Activated CD8-positive, alpha-beta memory T cell treated with anti-CD3 and anti-CD28 coated beads, Interleukin-2, amount 50 U/mL, for 1 hour (primary cell): ENCODE results near the gene DENND10.
"Not testable (repeated sequence)": the region's sequence is repeated elsewhere in the genome, so short reads cannot be mapped to it uniquely, and the experiment has no call there.

Experiments used
- DNase-seq: peaks from one replicate; pipeline ENCODE4 v3.0.0-alpha.2; 2020; ENCODE audit errors: extremely low read depth

DENND10 gene

GRCh38 chr10:119132521-119133345 lies 28.8 kb downstream of the DENND10 start:
- no peak for DNase-seq

DNA sequence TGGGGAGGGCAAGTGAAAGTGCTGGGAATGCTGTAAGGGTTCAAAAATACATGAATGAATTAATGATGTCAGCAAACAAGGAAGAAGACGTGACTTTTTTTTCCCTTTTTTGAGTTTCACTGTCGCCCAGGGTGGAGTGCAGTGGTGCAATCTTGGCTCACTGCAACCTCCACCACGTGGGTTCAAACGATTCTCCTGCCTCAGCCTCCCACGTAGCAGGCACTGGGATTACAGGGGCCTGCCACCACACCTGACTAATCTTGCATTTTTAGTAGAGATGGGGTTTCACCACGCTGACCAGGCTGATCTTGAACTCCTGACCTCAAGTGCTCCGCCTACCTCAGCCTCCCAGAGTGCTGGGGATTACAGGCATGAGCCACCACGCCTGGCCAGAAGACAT lies 30.0 kb downstream of the DENND10 start:
- no peak for DNase-seq

DNA sequence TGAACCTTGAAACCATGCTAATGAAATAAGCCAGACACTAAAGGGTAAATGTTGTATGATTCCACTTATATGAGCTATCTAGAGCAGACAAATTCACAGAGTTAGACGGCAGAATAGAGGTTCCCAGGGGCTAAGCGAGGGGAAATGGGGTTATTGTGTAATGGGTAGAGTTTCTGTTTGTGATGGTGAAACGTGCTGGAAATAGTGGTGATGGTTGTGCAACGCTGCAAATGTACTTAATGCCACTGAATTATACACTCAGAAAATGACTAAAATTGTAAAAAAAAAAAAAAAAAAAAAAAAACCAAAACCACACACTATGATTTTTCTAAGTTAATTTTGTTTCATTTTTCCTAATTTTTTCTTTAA lies 31.6 kb downstream of the DENND10 start:
- no peak for DNase-seq

DNA sequence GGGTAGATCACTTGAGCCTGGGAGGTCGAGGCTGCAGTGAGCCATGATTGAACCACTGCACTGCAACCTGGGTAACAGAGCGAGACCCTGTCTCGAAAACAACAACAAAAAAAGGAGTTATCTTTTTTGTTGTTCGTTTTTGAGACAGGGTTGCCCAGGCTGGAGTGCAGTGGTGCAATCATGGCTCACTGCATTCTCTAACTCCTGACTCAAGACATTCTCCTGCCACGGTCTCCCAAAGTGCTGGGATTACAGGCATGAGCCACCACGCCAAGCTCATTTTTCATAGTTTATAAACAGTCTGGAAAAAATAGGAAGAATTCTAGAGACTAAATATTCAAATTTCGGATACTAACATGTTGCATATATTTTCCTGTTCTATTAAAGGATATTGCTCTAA lies 32.2 kb downstream of the DENND10 start:
- no peak for DNase-seq

DNA sequence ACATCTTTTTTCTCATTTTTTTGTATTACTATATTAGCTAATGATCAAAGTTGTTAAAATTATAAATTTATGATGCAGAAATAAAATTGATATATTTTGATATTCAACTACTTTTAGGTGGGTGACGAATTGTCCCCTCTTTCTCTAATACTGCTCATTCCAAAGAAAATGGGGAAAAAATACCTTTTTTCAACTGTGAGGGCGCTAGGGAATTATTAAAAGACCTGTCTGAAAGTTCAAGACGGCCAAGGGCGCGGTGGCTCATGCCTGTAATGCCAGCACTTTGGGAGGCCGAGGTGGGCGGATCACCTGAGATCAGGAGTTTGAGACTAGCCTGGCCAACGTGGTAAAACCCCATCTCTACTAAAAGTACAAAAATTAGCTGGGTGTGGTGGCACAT lies 34.0 kb downstream of the DENND10 start:
- not testable (repeated sequence) for DNase-seq

- no peak for DNase-seq
These were observed 34.7 kb downstream of the DENND10 start for GRCh38 chr10:119138346-119139306.

DNA sequence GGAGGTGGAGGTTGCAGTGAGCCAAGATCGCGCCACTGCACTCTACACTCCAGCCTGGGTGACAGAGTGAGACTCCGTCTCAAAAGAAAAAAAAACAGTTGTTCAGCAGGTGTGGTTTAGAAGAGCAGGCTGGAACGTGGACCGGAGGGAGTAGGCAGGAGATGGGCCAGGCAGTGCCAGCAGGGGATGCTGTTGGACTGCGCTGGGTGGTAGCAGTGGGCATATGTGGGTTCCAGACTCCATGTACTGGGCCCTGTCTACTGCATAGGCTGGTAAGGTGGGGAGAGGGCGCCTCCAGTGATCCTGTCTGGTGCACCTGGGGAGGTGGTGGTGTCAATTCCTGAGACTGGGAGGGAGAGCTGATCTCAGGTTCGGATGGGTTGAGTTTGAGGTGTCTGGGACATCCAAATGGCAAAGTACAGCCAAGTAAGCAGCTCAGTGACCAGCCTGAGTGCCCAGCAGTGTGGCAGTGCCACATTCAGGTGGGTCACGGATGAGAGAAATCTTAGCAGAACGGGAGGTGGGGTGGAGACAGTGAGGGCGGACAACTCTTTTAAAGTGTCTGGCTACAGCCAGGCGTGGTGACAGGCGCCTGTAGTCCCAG lies 35.7 kb downstream of the DENND10 start:
- peak; percentile 7 for DNase-seq

DNA sequence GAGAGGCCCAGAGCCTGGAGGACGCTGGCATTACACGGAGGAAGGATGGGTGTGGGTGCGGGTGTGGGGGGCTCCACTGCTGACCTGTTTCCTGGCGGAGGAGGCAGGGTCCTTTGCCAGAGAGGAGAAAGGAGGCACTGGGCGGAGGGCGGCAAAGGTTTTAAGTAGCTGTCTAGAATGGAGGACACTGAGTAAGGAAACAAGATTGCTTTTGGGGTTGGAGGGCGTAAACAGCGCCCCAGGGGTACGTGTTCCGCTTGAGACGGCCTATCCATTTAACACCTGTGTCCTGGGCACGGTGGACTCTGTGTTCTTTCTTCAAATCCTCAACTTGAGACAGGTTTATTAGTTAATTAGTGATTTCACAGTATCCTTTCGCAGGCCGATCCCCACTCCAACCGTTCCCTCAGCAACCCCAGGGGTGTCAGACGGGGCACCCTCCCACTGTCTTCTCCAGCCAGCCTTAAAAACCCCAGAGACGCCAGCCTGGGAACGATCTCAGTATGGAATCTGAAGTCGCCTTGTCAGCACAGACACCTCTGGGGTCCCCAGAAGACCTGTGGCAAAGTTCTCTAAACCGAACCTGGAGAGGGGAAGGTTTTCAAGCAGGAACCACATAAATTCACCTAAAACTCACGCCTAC lies 36.8 kb downstream of the DENND10 start:
- no peak for DNase-seq

DNA sequence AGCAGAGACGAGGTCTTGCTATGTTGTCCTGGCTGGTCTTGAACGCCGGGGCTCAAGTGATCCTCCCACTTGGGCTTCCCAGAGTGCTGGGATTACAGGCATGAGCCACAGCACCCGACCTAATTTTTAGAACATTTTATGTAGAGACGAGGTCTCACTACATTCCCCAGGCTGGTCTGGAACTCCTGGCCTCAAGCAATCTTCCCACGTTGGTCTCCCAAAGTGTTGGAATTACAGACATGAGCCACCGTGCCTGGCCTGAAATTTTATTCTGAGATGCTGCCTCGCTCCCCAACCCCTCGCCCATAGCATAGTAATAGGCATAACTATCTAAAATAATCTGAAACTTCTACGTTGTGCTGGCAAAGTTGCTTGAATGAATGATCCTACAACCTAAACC lies 39.7 kb downstream of the DENND10 start:
- no peak for DNase-seq

DNA sequence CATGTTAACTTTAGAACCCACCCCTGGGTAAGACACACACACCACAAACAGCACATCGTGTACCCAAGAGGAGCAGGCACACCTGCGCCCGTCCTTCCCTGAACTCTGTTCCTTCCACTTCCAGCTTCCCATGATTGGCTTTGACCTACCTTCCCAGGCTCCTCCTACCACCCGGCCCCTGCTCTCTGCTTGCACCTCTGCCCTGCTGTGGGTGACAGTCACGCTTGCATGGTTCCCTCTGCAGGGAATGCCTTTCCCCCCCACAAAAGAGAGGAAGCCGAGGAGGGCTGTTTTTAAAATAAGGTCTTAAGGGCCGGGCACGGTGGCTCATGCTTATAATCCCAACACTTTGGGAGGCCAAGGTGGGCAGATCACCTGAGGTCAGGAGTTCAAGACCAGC lies 45.2 kb downstream of the DENND10 start:
- DNase-seq, result no peak

GRCh38 chr10:119149729-119150128 lies 45.8 kb downstream of the DENND10 start:
- no peak for DNase-seq

DNA sequence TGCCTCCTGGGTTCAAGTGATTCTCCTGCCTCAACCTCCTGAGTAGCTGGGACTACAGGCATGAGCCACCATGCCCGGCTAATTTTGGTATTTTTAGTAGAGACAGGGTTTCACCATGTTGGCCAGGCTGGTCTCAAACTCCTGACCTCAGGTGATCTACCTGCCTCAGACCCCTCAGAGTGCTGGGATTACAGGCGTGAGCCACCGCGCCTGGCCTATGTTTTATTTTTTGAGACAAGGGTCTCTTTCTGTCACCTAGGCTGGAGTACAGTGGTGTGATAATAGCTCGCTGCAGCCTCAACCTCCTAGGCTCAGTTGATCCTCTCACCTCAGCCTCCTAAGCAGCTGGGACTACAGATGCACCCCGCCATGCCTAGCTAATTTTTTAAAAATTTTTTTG lies 47.7 kb downstream of the DENND10 start:
- DNase-seq, result not testable (repeated sequence)

DNA sequence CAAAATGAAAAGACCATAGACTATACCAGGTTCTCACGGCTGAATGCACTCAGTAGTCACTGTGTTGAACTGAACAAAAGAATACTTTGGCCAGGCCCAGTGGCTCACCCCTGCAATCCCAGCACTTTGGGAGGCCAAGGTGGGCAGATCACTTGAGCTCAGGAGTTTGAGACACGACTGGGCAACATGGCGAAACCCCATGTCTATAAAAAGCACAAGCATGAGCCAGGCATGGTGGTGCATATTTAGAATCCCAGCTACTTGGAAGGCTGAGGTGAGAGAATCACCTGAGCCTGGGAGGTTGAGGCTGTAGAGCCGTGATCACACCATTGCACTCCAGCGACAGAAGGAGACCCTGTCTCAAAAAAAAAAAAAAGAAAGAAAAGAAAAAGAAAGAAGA lies 49.1 kb downstream of the DENND10 start:
- no peak for DNase-seq

GRCh38 chr10:119153661-119154060 lies 49.7 kb downstream of the DENND10 start:
- DNase-seq, result no peak

DNA sequence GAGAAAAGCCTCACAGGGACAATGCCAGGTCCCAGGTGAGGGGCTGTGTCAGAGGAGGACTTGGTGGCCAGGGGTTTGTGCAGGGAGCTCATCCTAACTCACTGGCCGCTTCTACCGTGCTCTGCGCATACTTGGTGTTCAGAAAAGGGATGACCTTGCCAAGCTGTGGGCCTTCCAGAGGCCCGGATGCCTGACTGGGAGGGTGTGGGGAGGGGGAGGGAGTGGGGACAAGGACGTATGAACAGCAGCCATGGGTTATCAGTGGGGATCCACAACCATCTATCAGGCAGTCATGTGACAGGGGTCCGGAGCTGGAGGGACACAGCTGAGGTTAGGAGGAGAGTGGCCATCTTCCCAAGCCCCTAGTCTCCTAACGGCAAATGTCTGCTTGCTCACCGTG lies 55.4 kb downstream of the DENND10 start:
- DNase-seq, result no peak

DNA sequence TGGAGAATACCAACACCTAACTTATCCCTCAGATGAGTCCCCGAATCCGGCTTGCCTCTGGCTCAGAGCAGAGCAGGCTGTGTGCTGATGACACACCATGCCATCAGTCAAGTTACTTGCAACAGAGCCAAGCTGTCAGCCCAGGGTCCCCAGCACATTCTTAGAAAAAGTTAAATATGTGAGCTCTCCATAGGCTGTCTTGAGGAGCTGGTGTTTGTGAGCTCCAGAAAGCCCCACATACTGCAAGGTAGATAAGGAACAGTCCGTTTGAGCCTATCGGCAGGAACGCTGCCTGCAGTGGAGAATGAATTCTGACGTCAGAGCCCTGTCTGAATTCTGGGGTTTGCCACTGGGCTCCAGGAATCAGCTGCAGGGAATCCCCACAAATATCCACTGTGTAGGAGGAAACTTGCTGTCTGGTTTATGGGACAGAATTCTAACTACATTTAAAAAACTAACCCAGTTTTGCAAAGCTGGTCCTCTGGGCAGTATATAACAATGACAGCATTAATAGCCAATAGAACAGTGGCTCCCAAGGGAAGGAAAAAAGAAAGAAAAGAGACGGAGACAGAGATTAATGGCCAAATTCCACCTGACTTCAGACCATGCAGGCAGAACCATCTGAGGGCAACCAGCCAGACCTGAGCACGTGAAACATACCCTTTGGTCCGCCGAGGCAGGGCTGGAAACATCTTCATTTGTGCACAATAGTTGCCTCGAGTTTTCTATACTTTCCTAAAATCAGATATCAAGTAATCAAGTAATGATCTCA lies 58.0 kb downstream of the DENND10 start:
- no peak for DNase-seq

DNA sequence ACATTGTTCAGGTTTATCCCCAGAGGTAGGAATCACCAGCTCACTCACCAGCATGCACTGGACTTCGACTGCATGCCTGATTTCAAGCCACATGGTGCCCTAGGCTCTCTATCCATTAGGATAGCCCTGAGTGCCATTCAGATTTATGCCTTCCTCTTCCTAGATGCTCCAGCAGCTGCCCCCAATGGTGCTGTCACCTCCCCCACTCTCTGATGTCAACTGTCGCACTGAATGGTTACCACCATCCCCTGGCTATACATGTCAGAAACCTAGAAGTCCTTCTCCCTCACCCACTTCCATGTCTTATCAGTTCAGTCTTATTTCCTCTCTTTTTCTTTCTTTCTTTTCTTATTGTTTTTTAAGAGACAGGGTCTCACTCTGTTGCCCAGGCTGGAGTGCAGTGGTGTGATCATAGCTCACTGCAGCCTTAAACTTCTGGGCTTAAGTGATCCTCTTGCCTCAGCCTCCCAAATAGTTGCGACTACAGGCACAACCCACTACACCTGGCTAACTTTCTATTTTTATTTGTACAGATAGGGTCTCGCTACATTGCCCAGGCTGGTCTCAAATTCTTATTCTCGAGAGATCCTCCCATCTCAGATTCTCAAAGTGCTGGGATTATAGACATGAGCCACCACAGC lies 58.7 kb downstream of the DENND10 start:
- DNase-seq, result no peak

DNA sequence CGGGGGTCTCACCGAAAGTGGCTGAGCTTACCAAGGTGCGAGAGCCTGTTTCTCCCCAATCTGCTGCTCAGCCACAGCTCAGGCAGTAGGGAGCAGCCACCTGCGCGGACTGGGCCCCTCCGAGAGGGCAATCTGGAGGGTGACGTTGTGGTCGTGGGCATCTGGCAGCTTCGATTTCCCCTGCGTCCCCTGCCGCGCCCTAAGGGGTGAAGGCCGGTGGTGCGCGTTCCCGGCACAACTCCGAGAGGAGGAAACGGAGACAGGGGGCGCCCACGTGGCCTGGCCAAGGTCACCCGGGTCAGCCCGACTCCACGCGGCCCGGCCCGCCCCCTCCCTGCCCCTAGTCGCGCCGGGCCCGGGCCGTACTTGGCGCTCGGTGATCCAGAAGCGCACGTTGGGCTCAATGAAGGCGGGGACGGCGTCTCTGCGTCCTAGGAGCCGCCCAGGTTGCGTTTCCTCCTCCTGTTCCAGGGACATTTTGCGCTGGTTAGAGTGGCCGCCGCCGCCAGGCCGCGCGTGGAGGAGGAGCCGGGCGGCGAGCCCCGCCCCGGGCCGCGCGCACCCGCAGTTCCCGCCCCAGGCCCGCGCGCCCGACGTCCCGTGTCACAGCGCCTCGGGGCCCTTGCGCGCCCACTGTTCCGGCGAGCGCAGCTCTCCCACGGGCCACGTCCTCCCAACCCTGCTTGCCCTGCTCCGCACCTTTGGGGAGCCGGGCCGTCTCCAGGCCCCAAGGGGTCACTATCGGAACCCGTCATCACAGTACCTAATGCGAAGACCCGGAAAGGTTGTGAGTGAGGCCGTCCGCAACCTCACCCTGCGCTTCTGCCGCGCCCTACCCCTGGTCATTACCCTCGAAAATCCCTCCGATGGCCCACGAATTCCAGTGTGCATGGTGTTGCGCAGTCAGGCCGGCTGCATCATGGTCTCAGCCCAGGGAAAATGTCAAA lies 61.5 kb downstream of the DENND10 start, which contains the start of gene SFXN4:
TSS of gene SFXN4 (minus strand) at position 544 of the 947 bp plus-strand sequence. CDS start at position 477, 67 bp downstream.
- peak; percentile 28 for DNase-seq

- no peak for DNase-seq
These were observed 62.2 kb downstream of the DENND10 start for GRCh38 chr10:119166118-119166500.
